ENCODE measurements around the gene HDAC7.

Gene HDAC7

DNA sequence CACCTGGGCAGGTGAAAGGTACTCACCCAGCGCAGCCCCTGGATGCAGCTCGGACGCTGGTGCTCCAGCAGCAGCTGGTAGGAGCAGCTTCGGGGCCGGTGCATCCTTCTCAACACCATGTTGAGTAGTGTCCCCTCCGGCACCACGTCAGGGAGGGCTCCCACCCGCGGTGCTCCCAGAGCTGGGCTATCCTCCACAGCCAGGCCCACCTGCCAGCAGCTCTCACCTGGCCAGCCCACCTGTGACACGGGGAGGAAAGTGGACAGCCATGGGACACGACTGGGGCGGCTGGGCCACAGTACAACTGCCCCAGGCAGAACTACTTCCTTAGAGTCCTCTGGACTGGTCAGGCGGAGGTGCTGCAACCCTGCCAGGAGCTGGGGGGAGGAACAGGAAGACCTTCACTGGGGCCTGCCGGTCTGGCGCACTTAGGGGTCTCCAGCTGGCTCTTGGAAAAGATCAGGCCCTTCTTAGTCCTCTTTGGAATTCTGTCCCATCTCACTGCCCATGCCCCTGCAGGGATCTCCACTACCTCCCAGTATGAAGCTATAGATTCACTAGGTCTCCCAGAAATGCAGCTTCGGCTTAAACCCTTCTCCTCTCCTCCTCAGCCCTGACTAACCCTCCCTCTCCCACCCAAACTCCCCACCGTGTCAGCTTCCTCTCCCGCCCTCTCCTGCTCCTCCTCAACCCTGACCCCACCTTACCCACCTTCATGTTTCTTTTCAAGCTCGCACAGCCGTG lies 61.7 kb downstream of the HDAC7 start:
- no peak for DNase-seq

DNA sequence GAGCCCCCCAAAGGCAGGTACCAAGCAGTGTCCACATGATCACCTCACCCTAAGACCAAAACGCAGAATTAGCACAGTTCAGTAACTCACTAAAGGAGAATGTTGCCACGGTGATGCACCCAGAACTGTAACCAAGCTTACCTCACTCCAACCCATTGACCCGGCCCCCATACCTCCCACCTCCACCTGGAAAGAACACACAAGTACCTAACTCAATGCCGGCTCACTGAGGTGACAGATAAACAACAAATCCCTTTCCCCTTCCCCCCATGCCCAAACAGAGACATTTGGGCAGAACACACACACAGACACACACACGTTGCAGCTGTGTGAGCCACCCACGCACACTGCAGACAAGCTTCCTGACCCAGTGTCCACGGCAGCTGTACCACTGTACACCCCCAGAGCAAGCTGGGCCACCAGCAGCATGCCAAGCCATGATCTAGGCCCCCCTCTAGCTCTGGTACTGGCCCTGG lies 62.3 kb downstream of the HDAC7 start:
- no peak for DNase-seq

- no peak for DNase-seq
Measured at GRCh38 chr12:47755655-47756562, 63.8 kb downstream of the HDAC7 start.

DNA sequence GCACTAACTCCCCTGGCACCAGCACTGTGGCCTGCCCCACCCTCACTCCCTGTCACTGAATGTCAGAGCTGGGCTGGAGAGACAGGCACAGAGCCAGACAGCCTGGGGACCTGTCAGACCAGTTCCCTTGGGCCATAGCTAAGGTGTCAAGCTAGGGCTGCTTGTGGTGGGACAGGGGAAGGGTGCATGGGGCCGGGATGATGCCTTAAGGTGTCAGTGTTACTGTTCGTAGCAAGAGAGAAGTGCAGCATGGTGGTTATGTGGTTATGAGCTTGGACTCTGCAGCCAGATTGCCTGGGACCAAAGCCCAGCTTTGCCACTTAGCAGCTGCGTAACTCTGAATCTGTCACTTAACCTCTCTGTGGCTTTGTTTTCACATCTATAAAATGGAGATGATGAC lies 64.8 kb downstream of the HDAC7 start:
- DNase-seq: no peak

GRCh38 chr12:47754126-47754525 lies 65.6 kb downstream of the HDAC7 start:
- DNase-seq: no peak

GRCh38 chr12:47753021-47754001 lies 66.4 kb downstream of the HDAC7 start:
- no peak for DNase-seq

DNA sequence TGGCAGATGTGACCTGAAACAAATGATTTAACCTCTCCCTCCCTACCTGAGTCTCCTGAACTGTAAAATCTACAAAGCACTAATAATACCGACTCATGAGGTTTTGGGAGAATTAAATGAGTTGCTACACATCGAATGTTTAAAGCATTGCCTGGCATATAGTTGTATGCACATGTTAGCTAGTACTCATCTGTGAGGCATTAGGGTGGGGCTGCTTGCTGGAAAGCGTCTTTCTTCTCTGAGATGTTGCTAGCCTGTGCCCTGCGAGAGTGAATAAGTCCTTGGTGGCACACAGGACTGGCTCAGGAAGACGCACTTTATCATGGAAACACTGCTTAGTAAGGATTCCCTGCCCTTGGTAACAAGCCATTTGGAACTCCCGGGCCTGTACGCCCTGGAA lies 67.2 kb downstream of the HDAC7 start:
- DNase-seq: no peak

DNA sequence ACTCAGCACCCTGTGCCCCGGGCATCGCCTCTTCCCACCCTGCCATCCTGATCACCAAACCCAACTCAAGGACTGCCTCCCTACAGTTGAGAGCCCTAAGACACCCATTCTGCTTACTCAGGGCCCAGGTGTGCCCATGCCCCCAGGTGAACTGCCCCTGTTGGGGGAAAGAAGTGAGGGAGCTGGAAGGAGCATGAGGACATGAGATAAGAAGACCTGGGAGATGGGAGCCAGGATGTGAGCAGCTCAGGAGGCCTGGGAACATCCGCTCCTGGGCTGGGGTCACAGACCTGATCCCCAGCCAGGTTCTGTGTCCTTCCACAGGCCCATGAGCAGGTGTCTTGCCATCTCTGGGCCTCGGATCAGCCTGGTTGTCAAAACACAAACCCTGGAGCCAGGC lies 67.6 kb downstream of the HDAC7 start:
- no peak for DNase-seq

DNA sequence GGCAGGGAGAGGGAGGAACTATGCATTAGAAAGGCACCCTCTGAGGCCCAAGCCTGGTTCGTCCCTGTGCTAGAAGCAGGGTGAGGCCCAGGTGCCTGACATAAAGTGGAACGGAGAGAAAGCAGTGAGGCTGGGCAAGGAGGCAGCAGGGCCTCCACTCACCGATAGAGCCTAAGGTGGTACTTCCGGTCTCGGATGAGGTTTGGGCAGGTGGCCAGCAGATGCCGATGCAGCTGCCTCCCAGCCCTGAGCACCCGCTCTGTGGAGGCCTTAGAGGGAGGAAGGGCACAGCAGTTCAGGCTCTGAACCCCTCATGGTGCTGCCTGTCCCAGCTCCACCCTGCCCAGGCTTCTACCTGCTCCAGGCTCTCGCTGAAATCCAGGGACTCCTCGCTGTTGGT lies 68.1 kb downstream of the HDAC7 start:
- no peak for DNase-seq

- DNase-seq: no peak
Measured at GRCh38 chr12:47750916-47751470, 68.7 kb downstream of the HDAC7 start.

DNA sequence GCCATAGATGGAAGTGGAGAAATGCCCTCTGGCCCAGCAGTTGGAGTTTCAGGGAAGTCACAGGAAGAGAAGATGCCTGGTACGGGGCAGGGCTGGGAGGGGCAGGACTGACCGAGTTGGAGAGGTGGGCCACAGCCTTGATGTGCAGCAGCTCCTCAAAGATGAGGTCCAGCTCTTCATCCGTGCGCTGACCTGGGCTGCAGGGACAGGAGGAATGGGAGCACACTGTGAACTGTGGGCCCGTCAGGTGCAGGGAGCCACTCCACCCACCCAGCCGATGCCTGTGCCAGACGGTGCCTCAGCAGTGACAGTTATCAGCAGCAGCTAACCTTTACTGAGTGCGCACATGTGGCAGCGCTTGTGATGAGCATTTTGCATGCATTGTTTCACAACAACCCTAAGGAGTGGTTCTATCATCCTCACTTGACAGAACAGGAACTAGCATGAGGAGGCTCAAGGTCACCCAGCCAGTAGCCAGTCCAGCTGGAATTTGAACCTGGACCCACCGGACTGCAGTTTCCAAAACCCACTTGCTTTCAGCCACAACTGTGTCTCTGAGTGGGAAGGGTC lies 69.4 kb downstream of the HDAC7 start:
- no peak for DNase-seq

- DNase-seq: no peak
Measured at GRCh38 chr12:47748899-47749298, 70.8 kb downstream of the HDAC7 start.

DNA sequence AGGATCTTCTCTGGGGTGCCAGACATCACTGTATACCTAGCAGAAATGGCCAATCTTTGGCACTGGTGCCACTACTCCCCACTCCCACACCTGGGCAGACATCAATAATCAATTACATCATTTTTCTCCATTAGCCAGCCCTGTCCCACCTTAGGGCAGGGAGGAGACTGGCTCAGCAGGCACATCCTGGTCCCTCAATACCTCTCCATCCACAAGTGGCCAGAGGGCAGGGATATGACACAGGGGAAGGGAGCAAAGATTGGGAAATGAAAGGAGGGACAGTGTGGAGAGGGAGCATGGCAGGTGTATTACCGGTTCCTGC lies 71.2 kb downstream of the HDAC7 start:
- DNase-seq: no peak

GRCh38 chr12:47747596-47748506 lies 71.9 kb downstream of the HDAC7 start:
- no peak for DNase-seq

- DNase-seq: no peak
Measured at GRCh38 chr12:47747126-47747525, 72.6 kb downstream of the HDAC7 start.

GRCh38 chr12:47746523-47746922 lies 73.2 kb downstream of the HDAC7 start:
- no peak for DNase-seq

DNA sequence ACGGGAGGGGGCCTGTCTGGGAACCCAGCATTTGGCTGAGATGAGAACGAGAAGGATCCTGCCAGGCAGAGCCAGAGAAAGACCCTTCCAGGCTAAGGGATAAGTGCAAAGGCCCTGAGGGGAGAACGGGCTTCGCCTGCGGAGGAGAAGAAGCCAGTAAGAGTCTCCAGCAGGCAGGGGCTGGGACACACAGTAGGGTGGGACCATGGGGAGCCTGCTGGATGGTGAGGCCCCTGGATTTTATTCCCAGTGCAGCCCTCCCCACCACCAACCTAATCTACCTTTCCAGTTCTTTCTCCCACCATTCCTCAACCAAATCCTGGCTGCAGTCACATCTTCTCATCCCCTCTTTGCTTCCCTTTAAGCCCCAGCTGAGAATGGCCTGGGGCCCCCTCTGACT lies 73.6 kb downstream of the HDAC7 start:
- DNase-seq: no peak

- no peak for DNase-seq
Measured at GRCh38 chr12:47745485-47746041, 74.1 kb downstream of the HDAC7 start.

GRCh38 chr12:47744778-47745436 lies 74.8 kb downstream of the HDAC7 start:
- DNase-seq: no peak

DNA sequence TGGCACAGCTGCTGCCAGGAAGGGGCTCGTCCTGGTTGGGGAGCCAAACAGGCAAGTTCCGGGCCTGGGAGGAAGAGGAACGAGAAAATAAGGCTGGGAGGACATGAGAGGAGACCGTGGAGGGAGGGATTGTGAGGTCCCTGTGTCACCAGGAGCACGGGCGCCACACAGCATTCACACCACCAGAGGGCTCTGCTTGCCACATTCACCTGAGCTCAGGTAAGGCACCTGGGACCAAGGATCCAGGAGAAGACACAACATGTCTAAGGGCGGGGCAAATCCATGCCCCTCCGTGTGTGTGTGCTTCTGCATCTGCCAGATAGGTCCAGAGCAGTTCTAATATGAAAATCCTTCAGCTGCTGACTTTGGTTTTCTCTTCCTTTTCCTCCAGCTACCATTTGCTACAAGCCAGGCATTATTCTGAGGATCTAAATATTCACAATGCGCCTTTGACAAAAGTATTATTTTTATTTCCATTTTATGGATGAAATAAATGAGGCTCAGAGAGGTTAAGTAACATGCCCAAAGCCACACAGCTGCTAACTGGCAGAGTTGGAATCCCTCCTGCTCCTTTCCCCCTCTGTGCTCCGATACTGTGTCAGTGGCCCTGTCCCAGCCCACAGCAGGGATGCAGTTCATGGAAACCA lies 75.6 kb downstream of the HDAC7 start:
- DNase-seq: peak; percentile 66
